GM21367 (cell line): Measurements from ENCODE around the gene ARHGDIA.
A peak's percentile ranks its signal among the peaks of the same experiment; 100 is the strongest.
"Not testable (repeated sequence)": the region's sequence is repeated elsewhere in the genome, so short reads cannot be mapped to it uniquely, and the experiment has no call there.

ENCODE experiments used
- ATAC-seq: cut with Tn5 transposase; IDR thresholded peaks from one replicate; pipeline ENCODE4 v1.9.1; 2021; ENCODE audit not compliant: unreplicated experiment

ARHGDIA gene

GRCh38 chr17:81870981-81871386 lies at the start of gene ARHGDIA:
TSS of gene ARHGDIA (minus strand) at chr17:81871337. CDS start at chr17:81869930, 1,407 bp downstream.
- peak; percentile 1 for ATAC-seq

- ATAC-seq = no peak
Observed at GRCh38 chr17:81918832-81919545, 47.9 kb upstream of the ARHGDIA start.

- ATAC-seq = not testable (repeated sequence)
Observed at GRCh38 chr17:81918333-81918669, 47.2 kb upstream of the ARHGDIA start.

GRCh38 chr17:81917565-81918332 lies 46.6 kb upstream of the ARHGDIA start, which contains the start of gene SIRT7:
TSS of gene SIRT7 (minus strand) at chr17:81918176. CDS start at chr17:81918131, 45 bp downstream.
- ATAC-seq = no peak

GRCh38 chr17:81916234-81917001 lies 45.3 kb upstream of the ARHGDIA start:
- ATAC-seq = no peak

GRCh38 chr17:81915331-81915730 lies 44.2 kb upstream of the ARHGDIA start:
- ATAC-seq = no peak

- ATAC-seq = no peak
Observed at GRCh38 chr17:81914103-81914850, 43.1 kb upstream of the ARHGDIA start.

- ATAC-seq = no peak
Observed at GRCh38 chr17:81913394-81914102, 42.4 kb upstream of the ARHGDIA start.

- no peak for ATAC-seq
Observed at GRCh38 chr17:81912441-81913309, 41.5 kb upstream of the ARHGDIA start.

GRCh38 chr17:81911969-81912368 lies 40.8 kb upstream of the ARHGDIA start:
- no peak for ATAC-seq

- peak; percentile 56 for ATAC-seq
Observed at GRCh38 chr17:81911277-81911961, 40.3 kb upstream of the ARHGDIA start, which contains the start of gene PCYT2. TSS of gene PCYT2 (minus strand) at chr17:81911399. CDS start at chr17:81911355, 44 bp downstream.

- ATAC-seq = no peak
Observed at GRCh38 chr17:81910840-81911276, 39.7 kb upstream of the ARHGDIA start.

GRCh38 chr17:81909966-81910839 lies 39.1 kb upstream of the ARHGDIA start:
- no peak for ATAC-seq

- ATAC-seq = no peak
Observed at GRCh38 chr17:81909231-81909630, 38.1 kb upstream of the ARHGDIA start.

GRCh38 chr17:81908793-81909192 lies 37.7 kb upstream of the ARHGDIA start:
- no peak for ATAC-seq

GRCh38 chr17:81907219-81908145 lies 36.3 kb upstream of the ARHGDIA start:
- ATAC-seq = no peak
